ENCODE measurements around the gene STAB1. TPM values are rescaled to one million over a fixed set of nuclear protein-coding genes. Genes with fewer than 3 reads are reported as not detected.

STAB1 gene
- total and polyA plus RNA-seq, 2 experiments from 2014 or later, result 0.90 to 1.9 TPM

DNA sequence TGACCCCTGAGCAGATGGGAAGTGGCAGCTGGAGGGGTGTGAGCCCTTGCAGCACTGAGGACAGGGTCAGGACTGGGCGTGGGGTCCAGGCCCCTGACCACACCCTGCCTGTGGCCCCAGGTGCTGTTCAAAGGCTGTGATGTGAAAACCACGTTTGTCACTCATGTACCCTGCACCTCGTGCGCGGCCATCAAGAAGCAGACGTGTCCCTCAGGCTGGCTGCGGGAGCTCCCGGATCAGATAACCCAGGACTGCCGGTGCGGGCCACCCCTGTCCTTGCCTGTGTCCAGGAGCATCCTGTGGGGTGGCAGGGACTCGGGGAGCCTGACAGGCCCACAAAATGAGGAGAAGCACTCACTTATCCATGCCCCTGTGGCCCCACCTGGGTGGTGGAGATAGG, 5.9 kb downstream of the STAB1 start:
- Mint-ChIP-seq H3K9me3 (no peaks in the 10 kb centered on the region), H3K4me3 (no peak overlapping the region), H3K27me3 (ENCODE audit: insufficient read depth, low read depth, poor library complexity) (peaks cover 1% of the 10 kb centered on the region), H3K36me3 (ENCODE audit: low read depth) (no peaks in the 10 kb centered on the region), H3K27ac (no peak overlapping the region), H3K4me1 (peaks cover 6% of the 10 kb centered on the region; the same call in 1 of the 3 replicates)
- Histone ChIP-seq H3K4me2 (no peak overlapping the region), H2AFZ (no peak overlapping the region), H3F3A (replicated peaks; ENCODE audit: low read depth) (no peaks in the 10 kb centered on the region), H3K27ac (ENCODE audit: low read depth) (no peak overlapping the region), H3K36me3 (ENCODE audit: insufficient read depth) (no peaks in the 10 kb centered on the region), H3K4me1 (ENCODE audit: insufficient read depth) (no peaks in the 10 kb centered on the region), H3K4me3 (no peak overlapping the region), H3K9me2 (ENCODE audit: insufficient read depth) (no peaks in the 10 kb centered on the region), H3K79me2 (replicated peaks; ENCODE audit: insufficient read depth) (no peaks in the 10 kb centered on the region), H4K20me1 (replicated peaks; ENCODE audit: insufficient read depth) (no peaks in the 10 kb centered on the region), H3K27me3 (ENCODE audit: insufficient read depth) (no peaks in the 10 kb centered on the region)
- ATAC-seq (no peak), DNase-seq (ENCODE audit: low spot score) (no peak)
- TF ChIP-seq NANOG (IDR thresholded peaks at IDR 0.05; ENCODE audit: borderline replicate concordance), result no peak
- TF ChIP-seq CREB1 (CRISPR knock-in tag; IDR thresholded peaks at IDR 0.05; ENCODE audit: low read depth), result no peak
- TF ChIP-seq, protein P1, sequence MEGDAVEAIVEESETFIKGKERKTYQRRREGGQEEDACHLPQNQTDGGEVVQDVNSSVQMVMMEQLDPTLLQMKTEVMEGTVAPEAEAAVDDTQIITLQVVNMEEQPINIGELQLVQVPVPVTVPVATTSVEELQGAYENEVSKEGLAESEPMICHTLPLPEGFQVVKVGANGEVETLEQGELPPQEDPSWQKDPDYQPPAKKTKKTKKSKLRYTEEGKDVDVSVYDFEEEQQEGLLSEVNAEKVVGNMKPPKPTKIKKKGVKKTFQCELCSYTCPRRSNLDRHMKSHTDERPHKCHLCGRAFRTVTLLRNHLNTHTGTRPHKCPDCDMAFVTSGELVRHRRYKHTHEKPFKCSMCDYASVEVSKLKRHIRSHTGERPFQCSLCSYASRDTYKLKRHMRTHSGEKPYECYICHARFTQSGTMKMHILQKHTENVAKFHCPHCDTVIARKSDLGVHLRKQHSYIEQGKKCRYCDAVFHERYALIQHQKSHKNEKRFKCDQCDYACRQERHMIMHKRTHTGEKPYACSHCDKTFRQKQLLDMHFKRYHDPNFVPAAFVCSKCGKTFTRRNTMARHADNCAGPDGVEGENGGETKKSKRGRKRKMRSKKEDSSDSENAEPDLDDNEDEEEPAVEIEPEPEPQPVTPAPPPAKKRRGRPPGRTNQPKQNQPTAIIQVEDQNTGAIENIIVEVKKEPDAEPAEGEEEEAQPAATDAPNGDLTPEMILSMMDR (conservative IDR thresholded peaks at IDR 0.05; ENCODE audit: low read depth in 2 of 2), result no peak
- TF ChIP-seq, protein P2, sequence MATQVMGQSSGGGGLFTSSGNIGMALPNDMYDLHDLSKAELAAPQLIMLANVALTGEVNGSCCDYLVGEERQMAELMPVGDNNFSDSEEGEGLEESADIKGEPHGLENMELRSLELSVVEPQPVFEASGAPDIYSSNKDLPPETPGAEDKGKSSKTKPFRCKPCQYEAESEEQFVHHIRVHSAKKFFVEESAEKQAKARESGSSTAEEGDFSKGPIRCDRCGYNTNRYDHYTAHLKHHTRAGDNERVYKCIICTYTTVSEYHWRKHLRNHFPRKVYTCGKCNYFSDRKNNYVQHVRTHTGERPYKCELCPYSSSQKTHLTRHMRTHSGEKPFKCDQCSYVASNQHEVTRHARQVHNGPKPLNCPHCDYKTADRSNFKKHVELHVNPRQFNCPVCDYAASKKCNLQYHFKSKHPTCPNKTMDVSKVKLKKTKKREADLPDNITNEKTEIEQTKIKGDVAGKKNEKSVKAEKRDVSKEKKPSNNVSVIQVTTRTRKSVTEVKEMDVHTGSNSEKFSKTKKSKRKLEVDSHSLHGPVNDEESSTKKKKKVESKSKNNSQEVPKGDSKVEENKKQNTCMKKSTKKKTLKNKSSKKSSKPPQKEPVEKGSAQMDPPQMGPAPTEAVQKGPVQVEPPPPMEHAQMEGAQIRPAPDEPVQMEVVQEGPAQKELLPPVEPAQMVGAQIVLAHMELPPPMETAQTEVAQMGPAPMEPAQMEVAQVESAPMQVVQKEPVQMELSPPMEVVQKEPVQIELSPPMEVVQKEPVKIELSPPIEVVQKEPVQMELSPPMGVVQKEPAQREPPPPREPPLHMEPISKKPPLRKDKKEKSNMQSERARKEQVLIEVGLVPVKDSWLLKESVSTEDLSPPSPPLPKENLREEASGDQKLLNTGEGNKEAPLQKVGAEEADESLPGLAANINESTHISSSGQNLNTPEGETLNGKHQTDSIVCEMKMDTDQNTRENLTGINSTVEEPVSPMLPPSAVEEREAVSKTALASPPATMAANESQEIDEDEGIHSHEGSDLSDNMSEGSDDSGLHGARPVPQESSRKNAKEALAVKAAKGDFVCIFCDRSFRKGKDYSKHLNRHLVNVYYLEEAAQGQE (IDR thresholded peaks at IDR 0.05; ENCODE audit: unreplicated experiment), result no peak
- no peak for TF ChIP-seq EZH2phosphoT487 (IDR thresholded peaks at IDR 0.05; ENCODE audit: unreplicated experiment)
- no peak for TF ChIP-seq JUNB (IDR thresholded peaks at IDR 0.05; ENCODE audit: unreplicated experiment)
- no peak for TF ChIP-seq STAT1 (IDR thresholded peaks at IDR 0.05; ENCODE audit: unreplicated experiment)
- no peak for TF ChIP-seq ZNF331 (CRISPR knock-in tag; IDR thresholded peaks at IDR 0.05; ENCODE audit: low read depth)
- TF ChIP-seq ZNF114 (CRISPR knock-in tag; IDR thresholded peaks at IDR 0.05), result no peak
- TF ChIP-seq, protein P3, sequence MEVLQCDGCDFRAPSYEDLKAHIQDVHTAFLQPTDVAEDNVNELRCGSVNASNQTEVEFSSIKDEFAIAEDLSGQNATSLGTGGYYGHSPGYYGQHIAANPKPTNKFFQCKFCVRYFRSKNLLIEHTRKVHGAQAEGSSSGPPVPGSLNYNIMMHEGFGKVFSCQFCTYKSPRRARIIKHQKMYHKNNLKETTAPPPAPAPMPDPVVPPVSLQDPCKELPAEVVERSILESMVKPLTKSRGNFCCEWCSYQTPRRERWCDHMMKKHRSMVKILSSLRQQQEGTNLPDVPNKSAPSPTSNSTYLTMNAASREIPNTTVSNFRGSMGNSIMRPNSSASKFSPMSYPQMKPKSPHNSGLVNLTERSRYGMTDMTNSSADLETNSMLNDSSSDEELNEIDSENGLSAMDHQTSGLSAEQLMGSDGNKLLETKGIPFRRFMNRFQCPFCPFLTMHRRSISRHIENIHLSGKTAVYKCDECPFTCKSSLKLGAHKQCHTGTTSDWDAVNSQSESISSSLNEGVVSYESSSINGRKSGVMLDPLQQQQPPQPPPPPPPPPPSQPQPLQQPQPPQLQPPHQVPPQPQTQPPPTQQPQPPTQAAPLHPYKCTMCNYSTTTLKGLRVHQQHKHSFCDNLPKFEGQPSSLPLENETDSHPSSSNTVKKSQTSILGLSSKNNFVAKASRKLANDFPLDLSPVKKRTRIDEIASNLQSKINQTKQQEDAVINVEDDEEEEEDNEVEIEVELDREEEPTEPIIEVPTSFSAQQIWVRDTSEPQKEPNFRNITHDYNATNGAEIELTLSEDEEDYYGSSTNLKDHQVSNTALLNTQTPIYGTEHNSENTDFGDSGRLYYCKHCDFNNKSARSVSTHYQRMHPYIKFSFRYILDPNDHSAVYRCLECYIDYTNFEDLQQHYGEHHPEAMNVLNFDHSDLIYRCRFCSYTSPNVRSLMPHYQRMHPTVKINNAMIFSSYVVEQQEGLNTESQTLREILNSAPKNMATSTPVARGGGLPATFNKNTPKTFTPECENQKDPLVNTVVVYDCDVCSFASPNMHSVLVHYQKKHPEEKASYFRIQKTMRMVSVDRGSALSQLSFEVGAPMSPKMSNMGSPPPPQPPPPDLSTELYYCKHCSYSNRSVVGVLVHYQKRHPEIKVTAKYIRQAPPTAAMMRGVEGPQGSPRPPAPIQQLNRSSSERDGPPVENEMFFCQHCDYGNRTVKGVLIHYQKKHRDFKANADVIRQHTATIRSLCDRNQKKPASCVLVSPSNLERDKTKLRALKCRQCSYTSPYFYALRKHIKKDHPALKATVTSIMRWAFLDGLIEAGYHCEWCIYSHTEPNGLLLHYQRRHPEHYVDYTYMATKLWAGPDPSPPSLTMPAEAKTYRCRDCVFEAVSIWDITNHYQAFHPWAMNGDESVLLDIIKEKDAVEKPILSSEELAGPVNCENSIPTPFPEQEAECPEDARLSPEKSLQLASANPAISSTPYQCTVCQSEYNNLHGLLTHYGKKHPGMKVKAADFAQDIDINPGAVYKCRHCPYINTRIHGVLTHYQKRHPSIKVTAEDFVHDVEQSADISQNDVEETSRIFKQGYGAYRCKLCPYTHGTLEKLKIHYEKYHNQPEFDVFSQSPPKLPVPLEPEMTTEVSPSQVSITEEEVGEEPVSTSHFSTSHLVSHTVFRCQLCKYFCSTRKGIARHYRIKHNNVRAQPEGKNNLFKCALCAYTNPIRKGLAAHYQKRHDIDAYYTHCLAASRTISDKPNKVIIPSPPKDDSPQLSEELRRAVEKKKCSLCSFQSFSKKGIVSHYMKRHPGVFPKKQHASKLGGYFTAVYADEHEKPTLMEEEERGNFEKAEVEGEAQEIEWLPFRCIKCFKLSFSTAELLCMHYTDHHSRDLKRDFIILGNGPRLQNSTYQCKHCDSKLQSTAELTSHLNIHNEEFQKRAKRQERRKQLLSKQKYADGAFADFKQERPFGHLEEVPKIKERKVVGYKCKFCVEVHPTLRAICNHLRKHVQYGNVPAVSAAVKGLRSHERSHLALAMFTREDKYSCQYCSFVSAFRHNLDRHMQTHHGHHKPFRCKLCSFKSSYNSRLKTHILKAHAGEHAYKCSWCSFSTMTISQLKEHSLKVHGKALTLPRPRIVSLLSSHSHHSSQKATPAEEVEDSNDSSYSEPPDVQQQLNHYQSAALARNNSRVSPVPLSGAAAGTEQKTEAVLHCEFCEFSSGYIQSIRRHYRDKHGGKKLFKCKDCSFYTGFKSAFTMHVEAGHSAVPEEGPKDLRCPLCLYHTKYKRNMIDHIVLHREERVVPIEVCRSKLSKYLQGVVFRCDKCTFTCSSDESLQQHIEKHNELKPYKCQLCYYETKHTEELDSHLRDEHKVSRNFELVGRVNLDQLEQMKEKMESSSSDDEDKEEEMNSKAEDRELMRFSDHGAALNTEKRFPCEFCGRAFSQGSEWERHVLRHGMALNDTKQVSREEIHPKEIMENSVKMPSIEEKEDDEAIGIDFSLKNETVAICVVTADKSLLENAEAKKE (CRISPR knock-in tag; IDR thresholded peaks at IDR 0.05), result no peak
- TF ChIP-seq POLR2AphosphoS5 (IDR thresholded peaks at IDR 0.05; ENCODE audit: low read depth), result no peak
- TF ChIP-seq, protein P4, sequence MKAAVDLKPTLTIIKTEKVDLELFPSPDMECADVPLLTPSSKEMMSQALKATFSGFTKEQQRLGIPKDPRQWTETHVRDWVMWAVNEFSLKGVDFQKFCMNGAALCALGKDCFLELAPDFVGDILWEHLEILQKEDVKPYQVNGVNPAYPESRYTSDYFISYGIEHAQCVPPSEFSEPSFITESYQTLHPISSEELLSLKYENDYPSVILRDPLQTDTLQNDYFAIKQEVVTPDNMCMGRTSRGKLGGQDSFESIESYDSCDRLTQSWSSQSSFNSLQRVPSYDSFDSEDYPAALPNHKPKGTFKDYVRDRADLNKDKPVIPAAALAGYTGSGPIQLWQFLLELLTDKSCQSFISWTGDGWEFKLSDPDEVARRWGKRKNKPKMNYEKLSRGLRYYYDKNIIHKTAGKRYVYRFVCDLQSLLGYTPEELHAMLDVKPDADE (IDR thresholded peaks at IDR 0.05), result no peak
- no peak for TF ChIP-seq EZH2 (IDR thresholded peaks at IDR 0.05; ENCODE audit: low read depth, unreplicated experiment)
